Mesothelial cell of epicardium (in vitro differentiated cells): ENCODE measurements around the gene MTHFD1. TPM values are rescaled to one million over a fixed set of nuclear protein-coding genes. Genes with fewer than 3 reads are reported as not detected.

Experiments
- DNase-seq, 2 experiments: peaks; one replicate each; pipeline ENCODE4 v3.0.0; 2021; ENCODE audit warnings: low spot score in 2 of 2; ENCODE audit not compliant: unreplicated experiment in 2 of 2
- H3K27ac Mint-ChIP-seq: 2 replicates; pipeline ENCODE4 v1.8.0; 2021; ENCODE audit warnings: mixed read lengths
- H3K27me3 Mint-ChIP-seq: 2 replicates; pipeline ENCODE4 v1.8.0; 2021; ENCODE audit warnings: low read depth, mixed read lengths
- H3K36me3 Mint-ChIP-seq: 2 replicates; pipeline ENCODE4 v1.8.0; 2021; ENCODE audit warnings: mixed read lengths
- H3K4me1 Mint-ChIP-seq: 2 replicates; pipeline ENCODE4 v1.8.0; 2021; ENCODE audit warnings: mixed read lengths
- H3K4me3 Mint-ChIP-seq: 2 replicates; pipeline ENCODE4 v1.8.0; 2021; ENCODE audit warnings: mild to moderate bottlenecking, moderate library complexity, mixed read lengths
- H3K9me3 Mint-ChIP-seq: 2 replicates; pipeline ENCODE4 v1.8.0; 2021; ENCODE audit warnings: mixed read lengths
- total RNA-seq: library from RNA; stranded (reverse); gene quantifications from 3 replicates; pipeline ENCODE4 v1.2.1, GENCODE V29; 2021
- TF ChIP-seq, protein P1 (sequence below): fragments of 200-600 bp; sonication (generic); IDR thresholded peaks from one replicate; pipeline ENCODE4 v1.5.0; 2021; ENCODE audit warnings: antibody characterized with exemption; ENCODE audit not compliant: unreplicated experiment

Gene MTHFD1
- total RNA-seq, 1 donor from 2014 or later: 43.3 TPM

DNA sequence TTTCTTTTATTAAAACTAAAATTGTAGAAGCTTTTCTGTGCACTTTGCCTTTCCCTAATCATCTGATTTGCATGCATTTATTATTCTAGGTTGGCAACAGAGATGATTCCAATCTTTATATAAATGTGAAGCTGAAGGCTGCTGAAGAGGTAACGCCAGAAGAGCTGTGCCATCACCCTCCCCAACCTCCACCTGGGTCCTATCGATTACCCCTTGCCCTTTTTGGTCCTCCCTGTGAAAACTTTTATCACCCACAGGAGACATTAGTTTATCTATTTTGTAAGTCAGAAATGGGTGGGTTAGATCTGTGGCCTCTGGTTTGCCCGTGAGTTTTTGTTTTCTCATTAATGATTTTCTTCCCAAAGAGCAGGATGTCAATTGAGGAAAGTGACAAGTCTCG lies 22.8 kb downstream of the MTHFD1 start:
- Mint-ChIP-seq H3K36me3 (peaks cover 21% of the 10 kb centered on the region), H3K27me3 (no peaks in the 10 kb centered on the region), H3K4me1 (peaks cover 4% of the 10 kb centered on the region), H3K4me3 (no peak overlapping the region), H3K27ac (no peak overlapping the region), H3K9me3 (no peaks in the 10 kb centered on the region)
- DNase-seq: no peak
- TF ChIP-seq, protein P1, sequence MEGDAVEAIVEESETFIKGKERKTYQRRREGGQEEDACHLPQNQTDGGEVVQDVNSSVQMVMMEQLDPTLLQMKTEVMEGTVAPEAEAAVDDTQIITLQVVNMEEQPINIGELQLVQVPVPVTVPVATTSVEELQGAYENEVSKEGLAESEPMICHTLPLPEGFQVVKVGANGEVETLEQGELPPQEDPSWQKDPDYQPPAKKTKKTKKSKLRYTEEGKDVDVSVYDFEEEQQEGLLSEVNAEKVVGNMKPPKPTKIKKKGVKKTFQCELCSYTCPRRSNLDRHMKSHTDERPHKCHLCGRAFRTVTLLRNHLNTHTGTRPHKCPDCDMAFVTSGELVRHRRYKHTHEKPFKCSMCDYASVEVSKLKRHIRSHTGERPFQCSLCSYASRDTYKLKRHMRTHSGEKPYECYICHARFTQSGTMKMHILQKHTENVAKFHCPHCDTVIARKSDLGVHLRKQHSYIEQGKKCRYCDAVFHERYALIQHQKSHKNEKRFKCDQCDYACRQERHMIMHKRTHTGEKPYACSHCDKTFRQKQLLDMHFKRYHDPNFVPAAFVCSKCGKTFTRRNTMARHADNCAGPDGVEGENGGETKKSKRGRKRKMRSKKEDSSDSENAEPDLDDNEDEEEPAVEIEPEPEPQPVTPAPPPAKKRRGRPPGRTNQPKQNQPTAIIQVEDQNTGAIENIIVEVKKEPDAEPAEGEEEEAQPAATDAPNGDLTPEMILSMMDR: no peak

DNA sequence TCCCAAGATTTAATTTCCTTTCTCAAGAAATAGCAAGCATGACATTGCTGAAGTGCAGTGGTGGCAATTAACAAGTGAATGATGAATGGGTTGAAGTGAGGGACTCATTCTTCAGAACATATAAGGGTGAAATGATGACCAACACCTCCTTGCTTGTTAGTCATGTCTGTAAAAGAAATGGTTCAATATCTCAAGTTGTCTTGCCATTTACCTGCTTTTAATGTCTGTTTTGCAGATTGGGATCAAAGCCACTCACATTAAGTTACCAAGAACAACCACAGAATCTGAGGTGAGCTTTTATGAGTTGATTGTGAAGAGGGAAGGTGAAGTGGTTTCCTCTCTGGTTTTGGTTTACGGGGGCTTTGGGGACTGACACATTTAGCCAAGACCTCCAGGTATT lies 24.1 kb downstream of the MTHFD1 start:
- peaks cover 4% of the 10 kb centered on the region for H3K4me1 Mint-ChIP-seq
- TF ChIP-seq, protein P1: no peak
- no peaks in the 10 kb centered on the region for H3K27me3 Mint-ChIP-seq
- no peaks in the 10 kb centered on the region for H3K9me3 Mint-ChIP-seq
- no peak for DNase-seq
- no peak overlapping the region for H3K27ac Mint-ChIP-seq
- no peak overlapping the region for H3K4me3 Mint-ChIP-seq
- peaks cover 25% of the 10 kb centered on the region for H3K36me3 Mint-ChIP-seq

DNA sequence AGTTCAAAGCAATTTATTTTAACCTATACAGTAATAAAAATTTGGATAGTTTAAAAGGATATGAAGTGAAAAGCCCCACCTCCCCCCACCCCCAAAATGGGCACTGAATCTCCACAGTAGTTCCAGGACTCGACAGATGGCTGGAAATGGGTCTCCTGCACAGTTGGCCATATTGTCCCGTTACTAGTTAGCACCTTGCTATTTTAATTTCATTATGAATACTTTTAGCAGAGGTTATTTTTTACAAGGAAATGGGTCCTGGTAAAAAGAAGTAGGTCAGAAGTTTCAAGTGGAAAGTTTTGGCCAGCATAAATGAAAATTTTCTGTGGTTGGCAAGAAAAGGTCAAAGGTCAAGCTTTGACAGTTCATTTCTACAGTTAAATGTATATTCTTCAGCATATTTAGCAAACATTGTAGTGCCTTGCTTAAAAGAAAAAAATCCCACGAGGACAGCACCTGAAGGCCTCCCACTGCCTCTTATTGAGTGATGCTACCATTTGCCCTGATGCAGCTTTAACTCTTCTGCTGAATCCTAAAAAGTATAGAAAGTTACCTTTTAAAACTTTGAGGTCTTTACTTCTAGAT lies 28.3 kb downstream of the MTHFD1 start:
- peaks cover 5% of the 10 kb centered on the region for H3K4me1 Mint-ChIP-seq

DNA sequence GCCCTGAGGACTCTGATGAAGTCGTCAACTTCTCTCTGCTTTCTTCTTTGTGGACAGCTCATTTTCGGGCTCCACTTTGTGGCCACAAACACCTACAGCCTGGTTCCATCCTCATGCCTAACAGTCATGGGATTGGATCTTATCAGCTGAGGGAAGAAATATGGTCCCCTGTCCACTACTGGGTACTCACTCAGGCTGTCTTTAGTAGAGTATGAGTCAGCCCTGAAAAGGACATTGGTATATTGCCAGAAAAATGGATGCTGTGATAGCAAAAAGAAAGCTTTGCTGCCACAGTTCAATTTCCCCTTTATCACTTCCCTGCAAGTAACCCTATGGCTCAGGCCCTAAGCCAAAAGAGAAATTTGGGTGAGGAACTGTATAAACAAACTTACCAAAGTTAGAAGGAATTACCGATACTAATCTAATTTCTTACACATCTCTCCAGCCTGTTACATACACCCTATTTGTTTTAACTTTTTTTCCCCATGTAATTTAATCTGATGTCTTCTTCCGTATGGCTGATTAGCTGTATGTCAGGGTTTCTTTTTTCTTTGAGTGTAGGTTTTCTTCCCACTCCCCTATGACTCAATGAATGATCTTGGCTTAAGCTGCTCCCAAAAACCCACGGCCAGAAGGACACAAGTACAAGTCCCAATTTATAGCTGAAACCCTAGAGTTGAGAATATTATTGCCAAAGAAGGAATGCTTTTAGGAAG lies 29.1 kb downstream of the MTHFD1 start:
- peaks cover 5% of the 10 kb centered on the region for H3K4me1 Mint-ChIP-seq
- H3K27me3 Mint-ChIP-seq: peaks cover 11% of the 10 kb centered on the region
- no peaks in the 10 kb centered on the region for H3K9me3 Mint-ChIP-seq
- TF ChIP-seq, protein P1: no peak
- no peak overlapping the region for H3K27ac Mint-ChIP-seq
- peaks cover 47% of the 10 kb centered on the region for H3K36me3 Mint-ChIP-seq
- DNase-seq: no peak
- no peak overlapping the region for H3K4me3 Mint-ChIP-seq

More for the DNA sequence above, 28.3 kb downstream of the MTHFD1 start:
- Mint-ChIP-seq H3K27me3 (peaks cover 11% of the 10 kb centered on the region), H3K27ac (no peak overlapping the region), H3K9me3 (no peaks in the 10 kb centered on the region), H3K36me3 (peaks cover 49% of the 10 kb centered on the region), H3K4me3 (no peak overlapping the region)
- TF ChIP-seq, protein P1: no peak
- DNase-seq: no peak

DNA sequence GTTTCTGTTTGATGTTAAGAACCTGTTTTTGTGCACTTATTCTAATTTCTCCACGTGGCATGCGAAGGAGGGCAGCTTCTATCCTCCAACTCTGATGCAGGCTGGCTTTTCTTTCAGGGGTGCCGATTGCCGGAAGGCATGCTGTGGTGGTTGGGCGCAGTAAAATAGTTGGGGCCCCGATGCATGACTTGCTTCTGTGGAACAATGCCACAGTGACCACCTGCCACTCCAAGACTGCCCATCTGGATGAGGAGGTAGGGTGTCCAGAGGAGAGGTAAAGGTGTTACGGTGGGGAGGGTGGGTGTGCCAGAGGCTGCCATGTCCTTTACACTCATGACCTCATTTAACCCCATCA lies 29.6 kb downstream of the MTHFD1 start:
- no peaks in the 10 kb centered on the region for H3K9me3 Mint-ChIP-seq
- H3K4me1 Mint-ChIP-seq: peaks cover 5% of the 10 kb centered on the region
- DNase-seq: no peak
- peaks cover 49% of the 10 kb centered on the region for H3K36me3 Mint-ChIP-seq
- H3K4me3 Mint-ChIP-seq: no peak overlapping the region
- H3K27ac Mint-ChIP-seq: no peak overlapping the region
- H3K27me3 Mint-ChIP-seq: peaks cover 13% of the 10 kb centered on the region
- TF ChIP-seq, protein P1: no peak
